PC-9 (cell line): ENCODE data around the gene NT5DC3. TPM values are rescaled to one million over a fixed set of nuclear protein-coding genes. Genes with fewer than 3 reads are reported as not detected.

ENCODE experiments used
- BruUV-seq: library from RNA; stranded (reverse); fragments of 400-500 nt; replicated peaks from 2 replicates; lab custom pipeline; 2021; lab: Mats Ljungman, UMichigan
- CTCF ChIA-PET: fragments of 300-600 bp; sonication (Branson Sonifier 250); formaldehyde crosslinking; loops from one replicate; lab custom pipeline; 2022; ENCODE audit warnings: antibody characterized with exemption; lab: Charles Lee
- POLR2A ChIA-PET: fragments of 300-600 bp; sonication (Branson Sonifier 250); formaldehyde crosslinking; loops from one replicate; lab custom pipeline; 2022; ENCODE audit warnings: antibody characterized with exemption; ENCODE audit not compliant: unreplicated experiment; lab: Charles Lee
- DNase-seq, 2 experiments: peaks; one replicate each; pipeline versions ENCODE4 v3.0.0 to v3.0.0-alpha.2; 2015 to 2022; ENCODE audit warnings: mixed read lengths in 1 of 2
- H2AFZ ChIP-seq: fragments of 200-600 bp; sonication (generic); 2 replicates; pipeline ENCODE4 v1.8.1; 2017; ENCODE audit warnings: antibody characterized with exemption
- H3F3A ChIP-seq: fragments of 200-600 bp; sonication (generic); 2 replicates; pipeline ENCODE4 v1.8.1; 2017; ENCODE audit warnings: antibody characterized with exemption, mild to moderate bottlenecking, low read depth; ENCODE audit not compliant: insufficient read depth
- H3K27ac ChIP-seq: fragments of 200-600 bp; sonication (generic); 2 replicates; pipeline ENCODE4 v1.6.1; 2016; ENCODE audit warnings: mixed run types
- H3K27me3 ChIP-seq: fragments of 200-600 bp; sonication (generic); 2 replicates; pipeline ENCODE4 v1.6.1; 2016; ENCODE audit warnings: low read depth, mixed run types; ENCODE audit not compliant: insufficient read depth
- H3K36me3 ChIP-seq: fragments of 200-600 bp; sonication (generic); 2 replicates; pipeline ENCODE4 v1.6.1; 2016; ENCODE audit warnings: low read depth, mixed run types
- H3K4me1 ChIP-seq: fragments of 200-600 bp; sonication (generic); replicated peaks from 2 replicates; pipeline ENCODE4 v1.6.1; 2016; ENCODE audit warnings: mixed run types; ENCODE audit not compliant: insufficient read depth
- H3K4me2 ChIP-seq: fragments of 200-600 bp; sonication (generic); 2 replicates; pipeline ENCODE4 v1.6.1; 2017; ENCODE audit warnings: mixed run types
- H3K4me3 ChIP-seq: fragments of 200-600 bp; sonication (generic); 2 replicates; pipeline ENCODE4 v1.6.1; 2016; ENCODE audit warnings: mixed run types
- H3K79me2 ChIP-seq: fragments of 200-600 bp; sonication (generic); 2 replicates; pipeline ENCODE4 v1.6.1; 2017; ENCODE audit warnings: low read depth, mixed run types
- H3K9me2 ChIP-seq: fragments of 200-600 bp; sonication (generic); 2 replicates; pipeline ENCODE4 v1.8.1; 2017; ENCODE audit warnings: mild to moderate bottlenecking; ENCODE audit not compliant: insufficient read depth
- H3K9me3 ChIP-seq: fragments of 200-600 bp; sonication (generic); 2 replicates; pipeline ENCODE4 v1.8.1; 2016; ENCODE audit warnings: low read depth; ENCODE audit not compliant: insufficient read depth
- H4K20me1 ChIP-seq: fragments of 200-600 bp; sonication (generic); 2 replicates; pipeline ENCODE4 v1.8.1; 2017; ENCODE audit not compliant: insufficient read depth
- CTCF ChIP-seq: fragments of 200-600 bp; sonication (generic); conservative IDR thresholded peaks from 2 replicates; pipeline ENCODE4 v1.6.1; 2017; ENCODE audit warnings: mixed run types, antibody characterized with exemption, mild to moderate bottlenecking, moderate library complexity
- EZH2 ChIP-seq: fragments of 200-600 bp; sonication (generic); IDR thresholded peaks from 2 replicates; pipeline ENCODE4 v1.8.0; 2017; ENCODE audit warnings: antibody characterized with exemption, low read depth
- intact Hi-C: fragments of 100-400 bp; cut with micrococcal nuclease; formaldehyde crosslinking; loops from one replicate; pipeline ENCODE4 v1.10.0; 2022; ENCODE audit not compliant: unreplicated experiment
- total RNA-seq: library from RNA; stranded (reverse); gene quantifications from 2 replicates; pipeline ENCODE4 v1.2.3, GENCODE V29; 2021

NT5DC3 gene
- total RNA-seq, 1 experiment from 2014 or later, result 13.2 TPM

GRCh38 chr12:103857164-103857563 is 16.1 kb upstream of the NT5DC3 start:
- H3K4me1 ChIP-seq, result peaks cover 34% of the 10 kb centered on the region

GRCh38 chr12:103855896-103856657 is 15.0 kb upstream of the NT5DC3 start:
- no peak overlapping the region for H2AFZ ChIP-seq

More at GRCh38 chr12:103857164-103857563, 16.1 kb upstream of the NT5DC3 start:
- Histone ChIP-seq H3K36me3 (no peaks in the 10 kb centered on the region), H3K4me3 (no peak overlapping the region), H2AFZ (no peak overlapping the region), H3F3A (peaks cover 27% of the 10 kb centered on the region), H3K9me3 (no peaks in the 10 kb centered on the region), H3K27ac (no peak overlapping the region), H3K27me3 (no peaks in the 10 kb centered on the region), H3K79me2 (no peaks in the 10 kb centered on the region), H3K9me2 (no peaks in the 10 kb centered on the region), H4K20me1 (no peaks in the 10 kb centered on the region), H3K4me2 (no peak overlapping the region)
- DNase-seq, result no peak
- ChIA-PET POLR2A (no interaction called here), CTCF (interaction anchor here (0.6 kb wide), 1 partner anchor 1217 kb away, joined by 10 read pairs; no protein-coding TSS in a partner anchor)
- no TSS peak for BruUV-seq
- TF ChIP-seq EZH2, result no peak
- TF ChIP-seq CTCF, result no peak
- intact Hi-C loops, result no loop called here

GRCh38 chr12:103855036-103855712 is 14.1 kb upstream of the NT5DC3 start:
- Histone ChIP-seq H3K9me3 (no peaks in the 10 kb centered on the region), H3K9me2 (no peaks in the 10 kb centered on the region), H4K20me1 (no peaks in the 10 kb centered on the region), H3K27ac (no peak overlapping the region), H3K79me2 (no peaks in the 10 kb centered on the region), H3K4me1 (peaks cover 18% of the 10 kb centered on the region), H3K27me3 (no peaks in the 10 kb centered on the region), H3K36me3 (no peaks in the 10 kb centered on the region), H3K4me2 (no peak overlapping the region), H3F3A (peaks cover 17% of the 10 kb centered on the region), H3K4me3 (no peak overlapping the region), H2AFZ (no peak overlapping the region)
- no peak for TF ChIP-seq EZH2
- no peak for TF ChIP-seq CTCF
- ChIA-PET CTCF (no interaction called here), POLR2A (no interaction called here)
- intact Hi-C loops, result no loop called here
- no TSS peak for BruUV-seq
- no peak for DNase-seq

More at GRCh38 chr12:103855896-103856657, 15.0 kb upstream of the NT5DC3 start:
- no peak for TF ChIP-seq CTCF
- TF ChIP-seq EZH2, result no peak
- DNase-seq, result no peak
- ChIA-PET CTCF (no interaction called here), POLR2A (no interaction called here)
- peaks cover 26% of the 10 kb centered on the region for H3K4me1 ChIP-seq
- H3K27me3 ChIP-seq, result no peaks in the 10 kb centered on the region
- no peak overlapping the region for H3K4me2 ChIP-seq
- no peak overlapping the region for H3K27ac ChIP-seq
- H4K20me1 ChIP-seq, result no peaks in the 10 kb centered on the region
- no peaks in the 10 kb centered on the region for H3K9me3 ChIP-seq
- no peaks in the 10 kb centered on the region for H3K9me2 ChIP-seq
- intact Hi-C loops, result no loop called here
- no TSS peak for BruUV-seq
- H3K4me3 ChIP-seq, result no peak overlapping the region
- H3K36me3 ChIP-seq, result no peaks in the 10 kb centered on the region
- H3K79me2 ChIP-seq, result no peaks in the 10 kb centered on the region
- H3F3A ChIP-seq, result peaks cover 25% of the 10 kb centered on the region
